Measurements from ENCODE around the gene MAD1L1. TPM values are rescaled to one million over a fixed set of nuclear protein-coding genes. Genes with fewer than 3 reads are reported as not detected.

MAD1L1 gene
- total RNA-seq, 1 experiment from 2014 or later: 43.8 TPM

DNA sequence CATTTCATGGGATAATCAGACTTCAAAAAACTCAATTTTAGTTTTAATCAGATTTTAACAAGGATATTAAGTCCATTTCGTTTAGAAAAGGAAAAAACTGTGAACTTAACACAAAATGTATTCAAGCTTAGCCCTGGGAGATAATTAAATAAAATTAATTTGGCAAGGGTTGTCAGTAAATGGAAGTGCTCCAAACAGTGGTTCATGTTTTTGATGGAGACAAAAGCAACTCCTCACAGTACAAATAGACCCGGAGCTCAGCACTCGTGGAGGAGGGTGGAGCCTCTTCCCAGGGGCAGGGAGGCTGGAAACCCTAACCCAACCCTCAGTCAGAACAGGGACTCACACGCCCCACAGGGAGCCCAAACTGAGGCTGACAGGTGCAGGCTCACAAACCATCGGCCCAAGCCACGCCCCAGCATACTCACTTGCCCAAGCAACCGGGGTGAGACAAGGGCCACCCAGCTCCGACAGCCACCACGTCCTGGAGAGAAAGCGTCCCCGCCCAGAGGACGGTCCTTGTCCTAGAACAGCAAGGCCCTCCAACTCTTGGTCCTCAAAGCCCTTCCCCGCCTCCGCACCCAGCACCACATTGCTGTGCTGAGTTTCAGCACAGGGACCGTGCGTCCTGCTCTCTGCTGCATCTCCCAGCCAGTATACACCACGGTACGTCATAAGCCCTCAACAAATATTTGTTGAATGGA is 39.8 kb downstream of the MAD1L1 start (continued):
- TF ChIP-seq GTF2I (CRISPR knock-in tag; conservative IDR thresholded peaks at IDR 0.05): no peak
- TF ChIP-seq, protein P1, sequence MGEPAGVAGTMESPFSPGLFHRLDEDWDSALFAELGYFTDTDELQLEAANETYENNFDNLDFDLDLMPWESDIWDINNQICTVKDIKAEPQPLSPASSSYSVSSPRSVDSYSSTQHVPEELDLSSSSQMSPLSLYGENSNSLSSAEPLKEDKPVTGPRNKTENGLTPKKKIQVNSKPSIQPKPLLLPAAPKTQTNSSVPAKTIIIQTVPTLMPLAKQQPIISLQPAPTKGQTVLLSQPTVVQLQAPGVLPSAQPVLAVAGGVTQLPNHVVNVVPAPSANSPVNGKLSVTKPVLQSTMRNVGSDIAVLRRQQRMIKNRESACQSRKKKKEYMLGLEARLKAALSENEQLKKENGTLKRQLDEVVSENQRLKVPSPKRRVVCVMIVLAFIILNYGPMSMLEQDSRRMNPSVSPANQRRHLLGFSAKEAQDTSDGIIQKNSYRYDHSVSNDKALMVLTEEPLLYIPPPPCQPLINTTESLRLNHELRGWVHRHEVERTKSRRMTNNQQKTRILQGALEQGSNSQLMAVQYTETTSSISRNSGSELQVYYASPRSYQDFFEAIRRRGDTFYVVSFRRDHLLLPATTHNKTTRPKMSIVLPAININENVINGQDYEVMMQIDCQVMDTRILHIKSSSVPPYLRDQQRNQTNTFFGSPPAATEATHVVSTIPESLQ (CRISPR knock-in tag; IDR thresholded peaks at IDR 0.05): no peak
- TF ChIP-seq, protein P2, sequence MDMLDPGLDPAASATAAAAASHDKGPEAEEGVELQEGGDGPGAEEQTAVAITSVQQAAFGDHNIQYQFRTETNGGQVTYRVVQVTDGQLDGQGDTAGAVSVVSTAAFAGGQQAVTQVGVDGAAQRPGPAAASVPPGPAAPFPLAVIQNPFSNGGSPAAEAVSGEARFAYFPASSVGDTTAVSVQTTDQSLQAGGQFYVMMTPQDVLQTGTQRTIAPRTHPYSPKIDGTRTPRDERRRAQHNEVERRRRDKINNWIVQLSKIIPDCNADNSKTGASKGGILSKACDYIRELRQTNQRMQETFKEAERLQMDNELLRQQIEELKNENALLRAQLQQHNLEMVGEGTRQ (CRISPR knock-in tag; IDR thresholded peaks at IDR 0.05): no peak
- TF ChIP-seq, protein P3, sequence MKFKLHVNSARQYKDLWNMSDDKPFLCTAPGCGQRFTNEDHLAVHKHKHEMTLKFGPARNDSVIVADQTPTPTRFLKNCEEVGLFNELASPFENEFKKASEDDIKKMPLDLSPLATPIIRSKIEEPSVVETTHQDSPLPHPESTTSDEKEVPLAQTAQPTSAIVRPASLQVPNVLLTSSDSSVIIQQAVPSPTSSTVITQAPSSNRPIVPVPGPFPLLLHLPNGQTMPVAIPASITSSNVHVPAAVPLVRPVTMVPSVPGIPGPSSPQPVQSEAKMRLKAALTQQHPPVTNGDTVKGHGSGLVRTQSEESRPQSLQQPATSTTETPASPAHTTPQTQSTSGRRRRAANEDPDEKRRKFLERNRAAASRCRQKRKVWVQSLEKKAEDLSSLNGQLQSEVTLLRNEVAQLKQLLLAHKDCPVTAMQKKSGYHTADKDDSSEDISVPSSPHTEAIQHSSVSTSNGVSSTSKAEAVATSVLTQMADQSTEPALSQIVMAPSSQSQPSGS (CRISPR knock-in tag; IDR thresholded peaks at IDR 0.05; ENCODE audit: borderline replicate concordance, low read depth): no peak

DNA sequence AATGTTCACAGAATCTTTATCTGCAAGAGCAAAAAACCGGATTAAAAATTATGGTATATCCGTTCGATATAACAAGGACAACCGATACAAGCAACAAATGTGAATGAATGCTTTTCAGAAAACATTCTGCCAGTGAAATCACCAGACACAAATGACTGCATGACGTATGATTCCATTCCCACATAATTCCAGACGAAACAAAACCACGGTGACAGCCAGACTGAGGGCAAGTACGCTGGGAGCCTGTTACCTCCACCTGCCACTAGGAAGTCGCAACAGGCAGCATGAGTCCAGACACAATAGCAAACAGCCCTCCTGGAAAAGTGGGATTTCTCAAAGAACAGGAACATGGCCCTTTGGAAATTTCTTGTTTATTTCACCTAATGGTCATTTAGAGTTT is 41.7 kb downstream of the MAD1L1 start:
- CTCF ChIA-PET: no interaction called here
- ATAC-seq: no peak
- no peak for DNase-seq (ENCODE audit: low spot score)
- Mint-ChIP-seq H3K4me3 (no peak overlapping the region), H3K27ac (no peak overlapping the region), H3K4me1 (no peaks in the 10 kb centered on the region), H3K36me3 (peaks cover 57% of the 10 kb centered on the region), H3K9me3 (peaks cover 36% of the 10 kb centered on the region), H3K27me3 (ENCODE audit: low read depth) (no peaks in the 10 kb centered on the region)
- TF ChIP-seq, protein P4, sequence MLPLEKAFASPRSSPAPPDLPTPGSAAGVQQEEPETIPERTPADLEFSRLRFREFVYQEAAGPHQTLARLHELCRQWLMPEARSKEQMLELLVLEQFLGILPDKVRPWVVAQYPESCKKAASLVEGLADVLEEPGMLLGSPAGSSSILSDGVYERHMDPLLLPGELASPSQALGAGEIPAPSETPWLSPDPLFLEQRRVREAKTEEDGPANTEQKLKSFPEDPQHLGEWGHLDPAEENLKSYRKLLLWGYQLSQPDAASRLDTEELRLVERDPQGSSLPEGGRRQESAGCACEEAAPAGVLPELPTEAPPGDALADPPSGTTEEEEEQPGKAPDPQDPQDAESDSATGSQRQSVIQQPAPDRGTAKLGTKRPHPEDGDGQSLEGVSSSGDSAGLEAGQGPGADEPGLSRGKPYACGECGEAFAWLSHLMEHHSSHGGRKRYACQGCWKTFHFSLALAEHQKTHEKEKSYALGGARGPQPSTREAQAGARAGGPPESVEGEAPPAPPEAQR (CRISPR knock-in tag; IDR thresholded peaks at IDR 0.05): no peak
- TF ChIP-seq ZNF121 (CRISPR knock-in tag; IDR thresholded peaks at IDR 0.05) (no peak), HMGA2 (CRISPR knock-in tag; IDR thresholded peaks at IDR 0.05) (no peak), ZNF396 (CRISPR knock-in tag; IDR thresholded peaks at IDR 0.05; ENCODE audit: borderline replicate concordance) (no peak), EMX1 (CRISPR knock-in tag; IDR thresholded peaks at IDR 0.05) (no peak), SOX15 (CRISPR knock-in tag; IDR thresholded peaks at IDR 0.05) (no peak), FOXJ3 (CRISPR knock-in tag; IDR thresholded peaks at IDR 0.05; ENCODE audit: borderline replicate concordance) (no peak), FOXP1 (CRISPR knock-in tag; IDR thresholded peaks at IDR 0.05; ENCODE audit: borderline replicate concordance) (no peak)
- TF ChIP-seq, protein P5, sequence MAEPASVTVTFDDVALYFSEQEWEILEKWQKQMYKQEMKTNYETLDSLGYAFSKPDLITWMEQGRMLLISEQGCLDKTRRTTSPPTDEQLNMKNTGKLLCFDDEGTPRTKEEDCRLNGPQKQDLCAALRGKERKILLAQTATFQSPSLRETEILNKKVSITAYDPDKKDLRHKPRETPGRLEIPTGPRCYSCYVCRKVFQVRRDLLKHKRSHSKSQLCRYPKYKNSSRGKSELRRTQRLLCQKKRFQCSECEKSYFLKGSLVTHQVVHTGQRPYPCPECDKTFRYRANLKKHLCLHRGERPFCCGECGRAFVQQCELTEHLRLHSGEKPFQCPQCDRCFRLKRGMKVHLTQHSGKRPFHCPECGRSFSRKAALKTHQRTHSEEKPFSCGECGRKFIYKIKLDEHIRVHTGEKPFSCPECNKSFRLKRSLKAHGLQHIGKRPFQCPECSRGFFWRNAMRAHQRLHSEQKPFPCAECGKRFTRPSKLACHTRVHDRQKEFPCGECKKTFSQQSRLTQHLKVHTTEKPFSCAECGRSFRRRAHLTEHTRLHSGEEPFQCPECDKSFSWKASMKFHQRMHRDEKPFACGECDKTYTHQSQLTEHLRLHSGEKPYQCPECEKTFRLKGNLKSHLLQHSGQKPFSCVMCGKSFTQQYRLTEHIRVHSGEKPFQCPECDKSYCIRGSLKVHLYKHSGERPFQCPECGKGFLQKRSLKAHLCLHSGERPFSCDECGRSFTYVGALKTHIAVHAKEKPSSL (CRISPR knock-in tag; conservative IDR thresholded peaks at IDR 0.05): no peak
- TF ChIP-seq, protein P6, sequence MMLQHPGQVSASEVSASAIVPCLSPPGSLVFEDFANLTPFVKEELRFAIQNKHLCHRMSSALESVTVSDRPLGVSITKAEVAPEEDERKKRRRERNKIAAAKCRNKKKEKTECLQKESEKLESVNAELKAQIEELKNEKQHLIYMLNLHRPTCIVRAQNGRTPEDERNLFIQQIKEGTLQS (CRISPR knock-in tag; conservative IDR thresholded peaks at IDR 0.05): no peak
- TF ChIP-seq, protein P7, sequence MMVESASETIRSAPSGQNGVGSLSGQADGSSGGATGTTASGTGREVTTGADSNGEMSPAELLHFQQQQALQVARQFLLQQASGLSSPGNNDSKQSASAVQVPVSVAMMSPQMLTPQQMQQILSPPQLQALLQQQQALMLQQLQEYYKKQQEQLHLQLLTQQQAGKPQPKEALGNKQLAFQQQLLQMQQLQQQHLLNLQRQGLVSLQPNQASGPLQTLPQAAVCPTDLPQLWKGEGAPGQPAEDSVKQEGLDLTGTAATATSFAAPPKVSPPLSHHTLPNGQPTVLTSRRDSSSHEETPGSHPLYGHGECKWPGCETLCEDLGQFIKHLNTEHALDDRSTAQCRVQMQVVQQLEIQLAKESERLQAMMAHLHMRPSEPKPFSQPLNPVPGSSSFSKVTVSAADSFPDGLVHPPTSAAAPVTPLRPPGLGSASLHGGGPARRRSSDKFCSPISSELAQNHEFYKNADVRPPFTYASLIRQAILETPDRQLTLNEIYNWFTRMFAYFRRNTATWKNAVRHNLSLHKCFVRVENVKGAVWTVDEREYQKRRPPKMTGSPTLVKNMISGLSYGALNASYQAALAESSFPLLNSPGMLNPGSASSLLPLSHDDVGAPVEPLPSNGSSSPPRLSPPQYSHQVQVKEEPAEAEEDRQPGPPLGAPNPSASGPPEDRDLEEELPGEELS (CRISPR knock-in tag; IDR thresholded peaks at IDR 0.05): no peak
- TF ChIP-seq, protein P8, sequence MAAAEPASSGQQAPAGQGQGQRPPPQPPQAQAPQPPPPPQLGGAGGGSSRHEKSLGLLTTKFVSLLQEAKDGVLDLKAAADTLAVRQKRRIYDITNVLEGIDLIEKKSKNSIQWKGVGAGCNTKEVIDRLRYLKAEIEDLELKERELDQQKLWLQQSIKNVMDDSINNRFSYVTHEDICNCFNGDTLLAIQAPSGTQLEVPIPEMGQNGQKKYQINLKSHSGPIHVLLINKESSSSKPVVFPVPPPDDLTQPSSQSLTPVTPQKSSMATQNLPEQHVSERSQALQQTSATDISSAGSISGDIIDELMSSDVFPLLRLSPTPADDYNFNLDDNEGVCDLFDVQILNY (CRISPR knock-in tag; IDR thresholded peaks at IDR 0.05): no peak
- TF ChIP-seq, protein P9, sequence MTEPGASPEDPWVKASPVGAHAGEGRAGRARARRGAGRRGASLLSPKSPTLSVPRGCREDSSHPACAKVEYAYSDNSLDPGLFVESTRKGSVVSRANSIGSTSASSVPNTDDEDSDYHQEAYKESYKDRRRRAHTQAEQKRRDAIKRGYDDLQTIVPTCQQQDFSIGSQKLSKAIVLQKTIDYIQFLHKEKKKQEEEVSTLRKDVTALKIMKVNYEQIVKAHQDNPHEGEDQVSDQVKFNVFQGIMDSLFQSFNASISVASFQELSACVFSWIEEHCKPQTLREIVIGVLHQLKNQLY (CRISPR knock-in tag; IDR thresholded peaks at IDR 0.05): no peak
- POLR2A ChIA-PET: no interaction called here
